Effector CD8-positive, alpha-beta T cell (primary cell): ENCODE measurements around the gene ADAM15.

Experiments used
- DNase-seq: peaks from one replicate; lab custom pipeline; 2025; lab: John Stamatoyannopoulos, UW

The ADAM15 gene

GRCh38 chr1:155073377-155074242 lies 22.5 kb downstream of the ADAM15 start:
- no peak for DNase-seq

- DNase-seq: no peak
Observed at GRCh38 chr1:155075535-155075934, 24.4 kb downstream of the ADAM15 start.

- DNase-seq: no peak
Observed at GRCh38 chr1:155076371-155076770, 25.3 kb downstream of the ADAM15 start.

- DNase-seq: no peak
Observed at GRCh38 chr1:155077346-155077745, 26.2 kb downstream of the ADAM15 start.

- no peak for DNase-seq
Observed at GRCh38 chr1:155077758-155078445, 26.8 kb downstream of the ADAM15 start.

GRCh38 chr1:155078469-155079209 lies 27.5 kb downstream of the ADAM15 start, which contains the start of gene EFNA3:
TSS of gene EFNA3 (plus strand) at chr1:155078837. CDS start at chr1:155078942, 105 bp downstream.
- peak; percentile 56 for DNase-seq

- DNase-seq: no peak
Observed at GRCh38 chr1:155079210-155079486, 28.0 kb downstream of the ADAM15 start.

GRCh38 chr1:155079487-155080311 lies 28.6 kb downstream of the ADAM15 start:
- no peak for DNase-seq

- no peak for DNase-seq
Observed at GRCh38 chr1:155080312-155081228, 29.5 kb downstream of the ADAM15 start.

GRCh38 chr1:155081472-155082300 lies 30.6 kb downstream of the ADAM15 start:
- no peak for DNase-seq

GRCh38 chr1:155082301-155083051 lies 31.4 kb downstream of the ADAM15 start:
- DNase-seq: no peak

GRCh38 chr1:155083052-155083541 lies 32.0 kb downstream of the ADAM15 start:
- no peak for DNase-seq

- DNase-seq: no peak
Observed at GRCh38 chr1:155083865-155084721, 33.0 kb downstream of the ADAM15 start.

- DNase-seq: peak; percentile 81
Observed at GRCh38 chr1:155084722-155085503, 33.8 kb downstream of the ADAM15 start.

GRCh38 chr1:155085504-155086127 lies 34.5 kb downstream of the ADAM15 start:
- DNase-seq: peak; percentile 56

GRCh38 chr1:155086128-155086741 lies 35.1 kb downstream of the ADAM15 start:
- DNase-seq: peak; percentile 67
